ENCODE measurements around the gene EDEM3. TPM values are rescaled to one million over a fixed set of nuclear protein-coding genes. Genes with fewer than 3 reads are reported as not detected.

The EDEM3 gene
- total RNA-seq, 1 experiment from 2014 or later, result 14.0 TPM

GRCh38 chr1:184789884-184790283 lies 35.2 kb upstream of the EDEM3 start:
- no peaks in the 10 kb centered on the region for H3K27me3 ChIP-seq (ENCODE audit: insufficient read depth, low read length)
- no peak overlapping the region for H3K4ac ChIP-seq (ENCODE audit: low read depth, low read length)

More at GRCh38 chr1:184789884-184790283, 35.2 kb upstream of the EDEM3 start:
- Mint-ChIP-seq H3K9me3 (peaks cover 0 to 3% of the 10 kb centered on the region in 2 experiments; a peak in 1 of 5 replicates), H3K4me1 (peaks cover 4 to 6% of the 10 kb centered on the region in 2 experiments), H3K36me3 (ENCODE audit: insufficient read depth in 1 of 3, low read depth in 3 of 3) (peaks cover 0 to under 1% (median 0%) of the 10 kb centered on the region in 3 experiments; a peak in 2 of 7 replicates), H3K27me3 (ENCODE audit: low read depth) (peaks cover 1% of the 10 kb centered on the region; the same call in 1 of the 2 replicates), H3K4me3 (no peak overlapping the region), H3K27ac (no peak overlapping the region)
- H4K20me1 ChIP-seq (ENCODE audit: control insufficient read depth, insufficient read depth, insufficient read length), result no peaks in the 10 kb centered on the region
- no peaks in the 10 kb centered on the region for H3K9me3 ChIP-seq (ENCODE audit: control insufficient read depth, low read depth, low read length)
- no peak overlapping the region for H4K91ac ChIP-seq (ENCODE audit: insufficient read length, low read depth, low read length)
- no peak overlapping the region for H3T11ph ChIP-seq (ENCODE audit: low read length)
- H2BK15ac ChIP-seq (ENCODE audit: low read depth, low read length), result no peak overlapping the region
- no peak overlapping the region for H3K56ac ChIP-seq (ENCODE audit: insufficient read length, low read depth, low read length)
- no peak overlapping the region for H4K5ac ChIP-seq (ENCODE audit: insufficient read length, low read depth, low read length)
- no peak overlapping the region for H3K23ac ChIP-seq (ENCODE audit: insufficient read length, low read depth, low read length)
- H3K79me1 ChIP-seq (ENCODE audit: insufficient read depth, low read depth, low read length, poor library complexity, severe bottlenecking), result no peaks in the 10 kb centered on the region
- H3K14ac ChIP-seq (ENCODE audit: insufficient read depth, low read length), result no peak overlapping the region
- H2BK20ac ChIP-seq (ENCODE audit: low read depth, low read length, poor library complexity, severe bottlenecking), result no peak overlapping the region
- no peak overlapping the region for H2BK120ac ChIP-seq (ENCODE audit: low read depth, low read length, poor library complexity, severe bottlenecking)
- H2BK12ac ChIP-seq (ENCODE audit: insufficient read length, low read depth, low read length), result no peak overlapping the region
- no peak for DNase-seq
- H2AFZ ChIP-seq (ENCODE audit: low read length), result no peak overlapping the region
- no peaks in the 10 kb centered on the region for H3K4me1 ChIP-seq (ENCODE audit: insufficient read depth, low read length)
- TF ChIP-seq CTCF (conservative IDR thresholded peaks at IDR 0.05), result no peak
- no peak overlapping the region for H3K9ac ChIP-seq (ENCODE audit: extremely low read depth, insufficient read length, low read length)
- H4K8ac ChIP-seq (replicated peaks; ENCODE audit: insufficient read length, low read depth, low read length), result no peak overlapping the region
- no peak overlapping the region for H2BK5ac ChIP-seq (ENCODE audit: insufficient read length, low read length)
- H3K18ac ChIP-seq (ENCODE audit: insufficient read length, low read depth, low read length), result no peak overlapping the region
- H3K79me2 ChIP-seq (ENCODE audit: insufficient read depth, low read length), result no peaks in the 10 kb centered on the region
- H3K4me2 ChIP-seq (ENCODE audit: insufficient read depth, insufficient read length, low read length), result no peak overlapping the region
- no peak overlapping the region for H3K27ac ChIP-seq (ENCODE audit: insufficient read length, low read depth, low read length)
- whole genome bisulfite sequencing (ENCODE audit: extremely low coverage, insufficient read length, low lambda C conversion rate), result no CpG with 5 or more reads among the region's 2 CpGs
- H2AK5ac ChIP-seq (ENCODE audit: insufficient read length, low read length), result no peak overlapping the region
- H3K23me2 ChIP-seq (ENCODE audit: insufficient read length, low read depth, low read length, poor library complexity, severe bottlenecking), result no peaks in the 10 kb centered on the region
